Muscle layer of duodenum (tissue), 2 donors: ENCODE data around the gene TAMALIN.
A peak's percentile ranks its signal among the peaks of the same experiment; 100 is the strongest.

Experiments
- H3K27ac ChIP-seq: one replicate; pipeline ENCODE4 v1.7.0; 2013; ENCODE audit warnings: mild to moderate bottlenecking, low read length
- H3K27me3 ChIP-seq: one replicate; pipeline ENCODE4 v1.7.0; 2013; ENCODE audit warnings: low read depth, mild to moderate bottlenecking, control low read depth, low read length
- H3K36me3 ChIP-seq, 2 donors: one replicate each; pipeline ENCODE4 v1.7.0; 2013; ENCODE audit warnings: low read length in 2 of 2, control low read depth in 1 of 2, mild to moderate bottlenecking in 1 of 2; ENCODE audit not compliant: insufficient read depth in 2 of 2, control insufficient read depth in 1 of 2
- H3K4me1 ChIP-seq, 2 donors: one replicate each; pipeline ENCODE4 v1.7.0; 2013; ENCODE audit warnings: low read length in 2 of 2, mild to moderate bottlenecking in 2 of 2, control low read depth in 1 of 2, moderate library complexity in 1 of 2; ENCODE audit not compliant: insufficient read depth in 2 of 2, control insufficient read depth in 1 of 2
- H3K4me3 ChIP-seq, 2 donors: one replicate each; pipeline ENCODE4 v1.7.0; 2013; ENCODE audit warnings: low read length in 2 of 2, low read depth in 1 of 2, mild to moderate bottlenecking in 1 of 2
- H3K9me3 ChIP-seq, 2 donors: one replicate each; pipeline ENCODE4 v1.7.0; 2013; ENCODE audit warnings: low read length in 2 of 2, control low read depth in 1 of 2, mild to moderate bottlenecking in 1 of 2; ENCODE audit not compliant: control insufficient read depth in 1 of 2
- donor health status: healthy.

TAMALIN gene

DNA sequence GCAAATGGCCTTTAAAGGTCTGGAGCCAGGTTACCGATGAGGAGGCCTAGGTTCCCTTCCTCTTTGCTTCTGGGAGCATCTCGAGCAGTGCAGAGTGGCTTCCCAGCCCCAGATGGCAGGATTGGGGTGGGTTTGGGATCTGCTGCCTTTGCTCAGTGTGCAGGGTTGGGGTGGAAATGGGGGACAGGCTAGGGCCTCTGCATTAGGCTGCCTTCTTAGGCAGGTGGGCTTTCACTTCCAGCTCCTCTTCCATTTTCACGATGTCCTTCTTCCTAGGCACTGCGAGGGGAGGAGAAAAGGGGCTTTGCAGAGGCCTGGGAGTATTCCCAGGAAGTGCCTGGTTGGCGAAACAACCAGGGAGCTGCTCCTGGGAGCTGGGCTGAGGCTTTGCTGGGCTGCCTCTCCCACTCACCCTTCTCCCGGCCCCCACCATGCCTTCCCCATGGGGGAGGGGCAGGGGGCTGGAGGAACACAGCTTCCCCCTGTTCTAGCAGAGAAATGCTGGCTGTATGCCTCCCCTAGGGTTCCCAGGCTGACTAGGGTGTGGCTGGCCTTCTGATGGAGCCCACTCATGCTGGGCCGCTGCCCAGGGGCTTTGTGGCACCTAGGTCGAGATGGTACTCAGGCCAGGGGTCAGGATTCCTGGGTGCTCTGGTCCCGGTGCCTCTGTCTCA lies 46.9 kb downstream of the TAMALIN start:
- peak overlapping the region; percentile 76 to 94 for H3K4me3 ChIP-seq
- H3K4me1 ChIP-seq: peaks cover 8 to 31% of the 10 kb centered on the region in 2 donors
- peak overlapping the region; percentile 93 for H3K27ac ChIP-seq
- H3K27me3 ChIP-seq: no peaks in the 10 kb centered on the region
- H3K36me3 ChIP-seq: peaks cover 50 to 51% of the 10 kb centered on the region in 2 donors
- no peaks in the 10 kb centered on the region for H3K9me3 ChIP-seq

DNA sequence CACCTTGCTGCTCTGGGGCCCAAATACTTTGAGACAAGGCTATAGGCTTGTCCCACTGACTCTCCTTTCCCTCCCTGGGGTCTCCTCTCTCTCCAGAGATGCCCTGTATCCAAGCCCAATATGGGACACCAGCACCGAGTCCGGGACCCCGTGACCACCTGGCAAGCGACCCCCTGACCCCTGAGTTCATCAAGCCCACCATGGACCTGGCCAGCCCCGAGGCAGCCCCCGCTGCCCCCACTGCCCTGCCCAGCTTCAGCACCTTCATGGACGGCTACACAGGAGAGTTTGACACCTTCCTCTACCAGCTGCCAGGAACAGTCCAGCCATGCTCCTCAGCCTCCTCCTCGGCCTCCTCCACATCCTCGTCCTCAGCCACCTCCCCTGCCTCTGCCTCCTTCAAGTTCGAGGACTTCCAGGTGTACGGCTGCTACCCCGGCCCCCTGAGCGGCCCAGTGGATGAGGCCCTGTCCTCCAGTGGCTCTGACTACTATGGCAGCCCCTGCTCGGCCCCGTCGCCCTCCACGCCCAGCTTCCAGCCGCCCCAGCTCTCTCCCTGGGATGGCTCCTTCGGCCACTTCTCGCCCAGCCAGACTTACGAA lies 47.6 kb downstream of the TAMALIN start:
- Histone ChIP-seq H3K4me1 (peaks cover 8 to 31% of the 10 kb centered on the region in 2 donors), H3K27me3 (no peaks in the 10 kb centered on the region), H3K36me3 (peaks cover 51 to 55% of the 10 kb centered on the region in 2 donors), H3K4me3 (peak overlapping the region; percentile 76 to 94), H3K9me3 (no peaks in the 10 kb centered on the region), H3K27ac (peak overlapping the region; percentile 39)

DNA sequence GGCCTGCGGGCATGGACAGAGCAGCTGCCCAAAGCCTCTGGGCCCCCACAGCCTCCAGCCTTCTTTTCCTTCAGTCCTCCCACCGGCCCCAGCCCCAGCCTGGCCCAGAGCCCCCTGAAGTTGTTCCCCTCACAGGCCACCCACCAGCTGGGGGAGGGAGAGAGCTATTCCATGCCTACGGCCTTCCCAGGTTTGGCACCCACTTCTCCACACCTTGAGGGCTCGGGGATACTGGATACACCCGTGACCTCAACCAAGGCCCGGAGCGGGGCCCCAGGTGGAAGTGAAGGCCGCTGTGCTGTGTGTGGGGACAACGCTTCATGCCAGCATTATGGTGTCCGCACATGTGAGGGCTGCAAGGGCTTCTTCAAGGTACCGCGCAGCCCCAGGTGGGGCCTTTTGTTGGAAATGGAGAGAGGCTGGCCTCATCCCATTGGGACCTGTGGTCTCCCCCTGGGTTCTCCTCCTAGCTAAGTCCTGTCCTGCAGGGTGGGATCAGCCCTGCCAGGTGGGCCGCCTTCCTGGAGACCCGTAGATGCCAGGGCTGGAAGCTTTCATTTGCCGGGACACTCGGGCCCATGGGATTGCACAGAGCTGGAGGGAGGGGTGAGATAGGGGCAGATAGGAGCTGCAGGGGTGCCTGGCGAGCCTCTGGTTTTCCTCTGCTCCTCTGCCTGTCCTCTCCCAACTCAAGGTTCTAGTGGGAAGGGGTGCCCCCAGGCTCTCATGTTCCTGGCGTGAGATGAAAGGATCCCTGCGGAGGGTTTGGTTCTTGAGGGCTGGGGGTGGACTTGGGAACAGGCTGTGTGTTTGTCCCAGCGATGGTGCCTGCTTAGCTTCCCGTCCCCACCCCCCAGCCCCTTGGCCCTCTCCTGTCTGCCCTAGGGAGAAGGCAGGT lies 48.3 kb downstream of the TAMALIN start:
- peaks cover 51 to 55% of the 10 kb centered on the region in 2 donors for H3K36me3 ChIP-seq
- H3K4me1 ChIP-seq: peaks cover 4 to 31% of the 10 kb centered on the region in 2 donors

DNA sequence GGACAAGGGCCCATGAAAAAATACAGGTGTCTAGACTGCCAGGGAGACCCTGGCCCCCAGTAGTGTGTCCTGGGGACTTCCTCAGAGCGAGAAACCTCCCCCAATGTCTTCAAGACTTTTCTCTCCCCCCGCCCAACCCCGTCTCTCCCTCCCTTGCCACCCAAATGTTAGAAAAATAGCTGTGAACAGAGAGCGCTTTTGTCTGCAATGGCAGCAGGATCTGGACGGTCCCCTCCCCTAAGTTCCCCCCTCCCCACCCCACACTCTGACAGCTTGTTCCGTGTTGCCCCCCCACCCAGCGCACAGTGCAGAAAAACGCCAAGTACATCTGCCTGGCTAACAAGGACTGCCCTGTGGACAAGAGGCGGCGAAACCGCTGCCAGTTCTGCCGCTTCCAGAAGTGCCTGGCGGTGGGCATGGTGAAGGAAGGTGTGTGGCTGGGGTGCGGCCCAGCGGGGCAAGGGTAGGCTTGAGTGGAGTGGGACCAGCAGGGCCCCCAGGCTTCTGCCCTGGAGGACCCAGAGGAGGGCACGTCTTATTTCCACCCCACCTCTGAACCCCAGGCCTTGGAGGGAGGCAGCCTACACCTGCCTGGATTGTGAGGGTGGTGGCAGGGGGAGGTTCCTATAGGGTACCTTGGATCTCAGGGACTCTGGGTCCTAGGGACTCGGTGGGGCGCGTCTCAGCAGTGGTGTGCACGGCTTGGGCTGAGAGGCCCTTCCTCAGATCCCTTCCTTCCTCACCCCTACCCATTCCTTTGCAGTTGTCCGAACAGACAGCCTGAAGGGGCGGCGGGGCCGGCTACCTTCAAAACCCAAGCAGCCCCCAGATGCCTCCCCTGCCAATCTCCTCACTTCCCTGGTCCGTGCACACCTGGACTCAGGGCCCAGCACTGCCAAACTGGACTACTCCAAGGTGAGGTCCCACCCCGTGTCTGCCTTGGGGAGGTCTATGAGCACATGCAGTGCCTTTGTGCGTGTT lies 49.3 kb downstream of the TAMALIN start:
- H3K36me3 ChIP-seq: peaks cover 51 to 55% of the 10 kb centered on the region in 2 donors
- peaks cover 0 to 31% of the 10 kb centered on the region in 2 donors for H3K4me1 ChIP-seq
- no peak overlapping the region for H3K27ac ChIP-seq
- H3K9me3 ChIP-seq: no peaks in the 10 kb centered on the region
- H3K27me3 ChIP-seq: no peaks in the 10 kb centered on the region
- peak overlapping the region in 1 of 2 donors; percentile 76 for H3K4me3 ChIP-seq

More for the DNA sequence above, 48.3 kb downstream of the TAMALIN start:
- Histone ChIP-seq H3K4me3 (peak overlapping the region in 1 of 2 donors; percentile 76), H3K27me3 (no peaks in the 10 kb centered on the region), H3K9me3 (no peaks in the 10 kb centered on the region), H3K27ac (no peak overlapping the region)

DNA sequence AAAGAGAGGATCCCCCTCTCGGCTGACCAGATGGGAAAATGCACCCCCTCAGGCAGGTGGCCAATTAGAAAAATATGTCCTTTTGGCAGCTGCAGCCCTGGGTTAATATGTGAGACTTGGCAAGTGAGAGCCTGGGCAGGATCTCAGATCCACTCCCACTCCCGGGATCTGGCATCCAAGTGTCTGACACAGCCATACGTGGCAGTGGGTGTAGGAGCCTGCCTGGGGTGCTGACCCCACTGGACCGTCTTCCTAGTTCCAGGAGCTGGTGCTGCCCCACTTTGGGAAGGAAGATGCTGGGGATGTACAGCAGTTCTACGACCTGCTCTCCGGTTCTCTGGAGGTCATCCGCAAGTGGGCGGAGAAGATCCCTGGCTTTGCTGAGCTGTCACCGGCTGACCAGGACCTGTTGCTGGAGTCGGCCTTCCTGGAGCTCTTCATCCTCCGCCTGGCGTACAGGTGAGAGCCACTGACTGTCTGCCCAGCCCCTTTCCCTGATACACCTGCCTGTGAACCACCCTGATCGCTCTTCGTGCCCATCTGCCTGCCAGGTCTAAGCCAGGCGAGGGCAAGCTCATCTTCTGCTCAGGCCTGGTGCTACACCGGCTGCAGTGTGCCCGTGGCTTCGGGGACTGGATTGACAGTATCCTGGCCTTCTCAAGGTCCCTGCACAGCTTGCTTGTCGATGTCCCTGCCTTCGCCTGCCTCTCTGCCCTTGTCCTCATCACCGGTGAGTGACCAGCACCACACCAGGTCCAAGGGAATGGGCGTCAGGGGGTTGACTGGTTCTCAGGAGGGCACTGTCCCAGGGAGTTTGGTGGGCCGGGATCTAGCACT lies 50.3 kb downstream of the TAMALIN start:
- peaks cover 0 to 31% of the 10 kb centered on the region in 2 donors for H3K4me1 ChIP-seq
- no peak overlapping the region for H3K27ac ChIP-seq
- peaks cover 51 to 55% of the 10 kb centered on the region in 2 donors for H3K36me3 ChIP-seq
- no peaks in the 10 kb centered on the region for H3K27me3 ChIP-seq
- H3K4me3 ChIP-seq: peak overlapping the region in 1 of 2 donors; percentile 4
- H3K9me3 ChIP-seq: no peaks in the 10 kb centered on the region

DNA sequence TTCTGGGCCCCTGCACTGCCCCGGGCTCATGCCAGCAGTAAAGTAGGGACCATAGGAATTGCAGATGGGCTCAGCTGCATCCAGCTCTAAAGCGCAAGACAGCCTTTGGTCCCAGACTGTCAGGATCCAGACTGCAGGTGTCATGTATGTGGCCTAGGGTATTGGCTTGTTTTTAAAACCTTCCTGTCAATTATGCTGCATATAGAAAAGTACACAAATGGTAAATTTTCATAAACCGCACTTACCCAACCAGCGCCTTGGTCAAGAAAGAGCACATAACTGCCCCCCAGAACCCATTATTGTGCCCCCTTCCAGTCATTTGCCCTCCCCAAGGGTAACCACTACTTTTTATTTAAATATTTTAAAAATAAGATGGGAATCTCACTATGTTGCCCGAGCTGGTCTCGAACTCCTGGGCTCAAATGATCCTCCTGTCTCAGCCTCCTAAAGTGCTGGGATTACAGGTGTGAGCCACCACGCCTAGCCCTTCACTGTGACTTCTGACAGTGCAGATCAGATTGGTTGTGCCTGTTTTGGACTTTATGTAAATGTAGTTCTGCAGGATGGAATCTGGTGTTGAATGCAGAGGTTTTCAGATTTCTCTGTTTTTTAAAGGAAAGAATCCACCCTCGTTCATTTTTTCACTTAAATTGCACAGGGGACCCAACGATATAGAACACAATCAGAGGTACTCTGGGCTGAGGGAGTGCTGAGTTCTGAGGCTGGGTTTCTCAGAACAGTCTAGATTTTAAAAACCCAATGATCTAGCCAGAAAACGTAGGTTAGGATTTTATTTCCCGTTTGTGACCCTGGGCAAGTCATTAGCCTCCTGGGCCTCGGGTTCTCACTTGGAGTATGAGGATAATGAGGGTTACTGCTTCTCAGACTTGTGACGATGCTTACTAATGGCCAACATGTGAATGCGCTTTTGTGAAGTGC lies 51.2 kb downstream of the TAMALIN start:
- H3K9me3 ChIP-seq: no peaks in the 10 kb centered on the region
- H3K4me1 ChIP-seq: peaks cover 0 to 32% of the 10 kb centered on the region in 2 donors
- peaks cover 47 to 55% of the 10 kb centered on the region in 2 donors for H3K36me3 ChIP-seq
- no peak overlapping the region for H3K27ac ChIP-seq
- no peaks in the 10 kb centered on the region for H3K27me3 ChIP-seq
- H3K4me3 ChIP-seq: no peak overlapping the region

DNA sequence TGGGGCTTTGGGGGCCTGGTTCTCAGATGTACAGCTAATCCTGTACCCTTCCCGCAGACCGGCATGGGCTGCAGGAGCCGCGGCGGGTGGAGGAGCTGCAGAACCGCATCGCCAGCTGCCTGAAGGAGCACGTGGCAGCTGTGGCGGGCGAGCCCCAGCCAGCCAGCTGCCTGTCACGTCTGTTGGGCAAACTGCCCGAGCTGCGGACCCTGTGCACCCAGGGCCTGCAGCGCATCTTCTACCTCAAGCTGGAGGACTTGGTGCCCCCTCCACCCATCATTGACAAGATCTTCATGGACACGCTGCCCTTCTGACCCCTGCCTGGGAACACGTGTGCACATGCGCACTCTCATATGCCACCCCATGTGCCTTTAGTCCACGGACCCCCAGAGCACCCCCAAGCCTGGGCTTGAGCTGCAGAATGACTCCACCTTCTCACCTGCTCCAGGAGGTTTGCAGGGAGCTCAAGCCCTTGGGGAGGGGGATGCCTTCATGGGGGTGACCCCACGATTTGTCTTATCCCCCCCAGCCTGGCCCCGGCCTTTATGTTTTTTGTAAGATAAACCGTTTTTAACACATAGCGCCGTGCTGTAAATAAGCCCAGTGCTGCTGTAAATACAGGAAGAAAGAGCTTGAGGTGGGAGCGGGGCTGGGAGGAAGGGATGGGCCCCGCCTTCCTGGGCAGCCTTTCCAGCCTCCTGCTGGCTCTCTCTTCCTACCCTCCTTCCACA lies 52.0 kb downstream of the TAMALIN start:
- H3K27ac ChIP-seq: no peak overlapping the region
- peaks cover 38 to 50% of the 10 kb centered on the region in 2 donors for H3K36me3 ChIP-seq

DNA sequence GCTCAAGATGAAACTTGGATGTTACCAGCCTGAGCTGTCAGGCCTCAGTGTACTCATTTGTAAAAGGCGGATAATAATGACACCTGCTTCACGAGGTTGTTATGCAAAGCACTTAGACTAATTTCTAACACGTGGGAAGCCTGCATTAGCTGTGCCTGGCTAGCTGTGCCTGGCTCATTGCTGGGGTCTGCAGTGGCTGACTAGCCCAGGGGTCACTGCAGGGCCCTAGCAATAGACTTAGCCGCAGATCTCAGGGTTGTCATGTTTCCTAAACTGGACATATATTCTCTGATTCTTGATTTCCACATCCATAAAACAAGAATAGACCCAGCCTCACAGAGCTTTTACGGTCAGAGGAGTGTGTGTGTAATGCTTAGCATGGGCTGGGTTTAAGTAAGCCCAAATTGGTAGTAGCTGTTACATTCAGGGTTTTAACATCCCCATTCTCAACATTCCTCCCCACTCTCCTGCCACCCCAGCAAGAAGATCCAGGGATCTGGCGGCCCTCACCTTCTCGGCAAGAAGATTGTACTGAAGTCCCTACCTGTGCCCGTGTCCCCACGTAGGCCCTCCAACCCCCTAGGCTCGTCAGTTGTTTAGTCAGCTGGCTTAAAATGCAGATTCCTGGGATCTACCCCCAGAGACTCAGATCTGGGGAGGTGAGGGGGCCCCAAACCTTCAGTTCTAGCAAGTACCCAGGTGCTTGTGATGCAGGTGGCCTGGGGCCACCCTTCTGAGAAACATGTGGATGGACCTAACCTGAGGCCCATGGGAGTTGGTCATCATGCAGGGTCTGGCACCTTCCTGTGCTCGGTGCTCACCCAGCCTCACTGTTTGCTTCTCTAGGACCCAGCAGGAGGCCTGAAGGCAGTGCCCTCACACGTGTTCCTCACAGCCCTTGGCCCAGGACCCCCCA lies 53.1 kb downstream of the TAMALIN start:
- Histone ChIP-seq H3K27me3 (no peaks in the 10 kb centered on the region), H3K27ac (no peak overlapping the region), H3K4me3 (no peak overlapping the region), H3K9me3 (no peaks in the 10 kb centered on the region), H3K4me1 (peaks cover 0 to 21% of the 10 kb centered on the region in 2 donors), H3K36me3 (peaks cover 29 to 39% of the 10 kb centered on the region in 2 donors)

More for the DNA sequence above, 52.0 kb downstream of the TAMALIN start:
- no peaks in the 10 kb centered on the region for H3K27me3 ChIP-seq
- H3K9me3 ChIP-seq: no peaks in the 10 kb centered on the region
- H3K4me3 ChIP-seq: no peak overlapping the region
- peaks cover 0 to 31% of the 10 kb centered on the region in 2 donors for H3K4me1 ChIP-seq
